IMR-90 (cell line): ENCODE results near the gene TNS2. TPM values are rescaled to one million over a fixed set of nuclear protein-coding genes. Genes with fewer than 3 reads are reported as not detected.

Experiments used
- ATAC-seq: fragments of 200-7000 bp; cut with Tn5 transposase; 2 replicates; pipeline ENCODE4 v1.9.1; 2020; ENCODE audit warnings: low read depth, mild to moderate bottlenecking, moderate library complexity
- BruUV-seq: library from RNA; stranded (reverse); fragments of 400-500 nt; replicated peaks from 2 replicates; lab custom pipeline; 2021; lab: Mats Ljungman, UMichigan
- CTCF ChIA-PET: fragments of 300-600 bp; formaldehyde crosslinking; extraction: SDS; loops from one replicate; lab custom pipeline; 2021; ENCODE audit warnings: antibody characterized with exemption; lab: Yijun Ruan, JAX
- POLR2A ChIA-PET: fragments of 300-600 bp; sonication (Branson Sonifier 250); formaldehyde crosslinking; loops from one replicate; lab custom pipeline; 2022; ENCODE audit warnings: antibody characterized with exemption; ENCODE audit not compliant: unreplicated experiment; lab: Charles Lee
- DNase-seq: peaks from one replicate; pipeline ENCODE4 v3.0.0; 2013
- H2AFZ ChIP-seq: replicated peaks from 2 replicates; pipeline ENCODE3; 2013; ENCODE audit warnings: low read length, mild to moderate bottlenecking; ENCODE audit not compliant: poor library complexity
- H2AK5ac ChIP-seq: 2 replicates; pipeline ENCODE4 v1.6.1; 2013; ENCODE audit warnings: low read depth, low read length, inconsistent platforms
- H2AK9ac ChIP-seq: replicated peaks from 2 replicates; pipeline ENCODE3; 2013; ENCODE audit warnings: mild to moderate bottlenecking, low read depth, low read length, moderate library complexity; ENCODE audit not compliant: poor library complexity
- H2BK120ac ChIP-seq: 2 replicates; pipeline ENCODE4 v1.6.1; 2013; ENCODE audit warnings: low read depth, low read length, inconsistent platforms
- H2BK15ac ChIP-seq: 3 replicates; pipeline ENCODE4 v1.6.1; 2013; ENCODE audit warnings: low read depth, low read length, inconsistent platforms
- H2BK20ac ChIP-seq: 2 replicates; pipeline ENCODE4 v1.6.1; 2013; ENCODE audit warnings: low read depth, mild to moderate bottlenecking, inconsistent platforms, low read length, moderate library complexity
- H2BK5ac ChIP-seq: 2 replicates; pipeline ENCODE4 v1.6.1; 2013; ENCODE audit warnings: mild to moderate bottlenecking, low read depth, low read length, inconsistent platforms; ENCODE audit not compliant: poor library complexity, severe bottlenecking
- H3K14ac ChIP-seq: replicated peaks from 2 replicates; pipeline ENCODE4 v1.6.1; 2013; ENCODE audit warnings: low read depth, low read length, inconsistent platforms
- H3K18ac ChIP-seq: 2 replicates; pipeline ENCODE4 v1.6.1; 2013; ENCODE audit warnings: low read depth, low read length, control low read depth
- H3K23ac ChIP-seq: 2 replicates; pipeline ENCODE4 v1.6.1; 2013; ENCODE audit warnings: low read depth, low read length, inconsistent platforms
- H3K27ac ChIP-seq: 2 replicates; pipeline ENCODE4 v1.5.1; 2013; ENCODE audit warnings: mild to moderate bottlenecking, control low read depth, low read length; ENCODE audit not compliant: insufficient read depth
- H3K27me3 ChIP-seq: 2 replicates; pipeline ENCODE4 v1.6.1; 2013; ENCODE audit warnings: low read length; ENCODE audit not compliant: control insufficient read depth, insufficient read depth
- H3K36me3 ChIP-seq: 2 replicates; pipeline ENCODE4 v1.6.1; 2013; ENCODE audit warnings: low read length, mixed read lengths; ENCODE audit not compliant: control insufficient read depth, insufficient read depth
- H3K4ac ChIP-seq: 2 replicates; pipeline ENCODE4 v1.6.1; 2013; ENCODE audit warnings: low read depth, low read length, inconsistent platforms
- H3K4me1 ChIP-seq: 2 replicates; pipeline ENCODE4 v1.6.1; 2013; ENCODE audit warnings: low read length, mixed read lengths; ENCODE audit not compliant: control insufficient read depth, insufficient read depth
- H3K4me2 ChIP-seq: 2 replicates; pipeline ENCODE4 v1.6.1; 2013; ENCODE audit warnings: low read depth, mild to moderate bottlenecking, control low read depth, low read length, moderate library complexity
- H3K4me3 ChIP-seq: 2 replicates; pipeline ENCODE4 v1.5.1; 2013; ENCODE audit warnings: low read depth, mild to moderate bottlenecking, control low read depth, low read length, moderate library complexity; ENCODE audit not compliant: insufficient read depth
- H3K56ac ChIP-seq: 2 replicates; pipeline ENCODE4 v1.6.1; 2013; ENCODE audit warnings: low read length, inconsistent platforms; ENCODE audit not compliant: insufficient read depth; ENCODE audit errors: extremely low read depth
- H3K79me1 ChIP-seq, 2 experiments: 2 replicates each; pipeline ENCODE4 v1.6.1; 2013; ENCODE audit warnings: low read length in 2 of 2, inconsistent platforms in 1 of 2, low read depth in 1 of 2
- H3K9ac ChIP-seq: 2 replicates; pipeline ENCODE4 v1.6.1; 2013; ENCODE audit warnings: low read depth, low read length, control low read depth
- H3K9me1 ChIP-seq: 2 replicates; pipeline ENCODE4 v1.6.1; 2013; ENCODE audit warnings: low read length, inconsistent platforms; ENCODE audit not compliant: insufficient read depth
- H3K9me3 ChIP-seq: 2 replicates; pipeline ENCODE4 v1.6.1; 2013; ENCODE audit warnings: low read length; ENCODE audit not compliant: control insufficient read depth, insufficient read depth
- H4K20me1 ChIP-seq: 2 replicates; pipeline ENCODE4 v1.6.1; 2013; ENCODE audit warnings: low read length, inconsistent platforms; ENCODE audit not compliant: insufficient read depth
- H4K5ac ChIP-seq: 2 replicates; pipeline ENCODE4 v1.6.1; 2013; ENCODE audit warnings: mild to moderate bottlenecking, low read depth, low read length, control low read depth
- H4K8ac ChIP-seq, 2 experiments: 2 replicates each; pipeline ENCODE4 v1.6.1; 2013; ENCODE audit warnings: low read depth in 2 of 2, low read length in 2 of 2, control low read depth in 1 of 2, inconsistent platforms in 1 of 2
- H4K91ac ChIP-seq: 2 replicates; pipeline ENCODE4 v1.6.1; 2013; ENCODE audit warnings: low read depth, low read length, inconsistent platforms; ENCODE audit not compliant: insufficient read depth
- CEBPB ChIP-seq: IDR thresholded peaks from 2 replicates; pipeline ENCODE4 v1.6.1; 2012; ENCODE audit warnings: low read depth, low read length, improper control_type of control experiment
- MAZ ChIP-seq: IDR thresholded peaks from 2 replicates; pipeline ENCODE4 v1.6.1; 2012; ENCODE audit warnings: low read depth, mild to moderate bottlenecking, low read length, improper control_type of control experiment, moderate library complexity, borderline replicate concordance
- WGBS, 2 experiments: methylation state at CpG; one replicate each; pipeline versions ENCODE4 v1.1.5 to v1.1.7; 2013; ENCODE audit warnings: missing lambda C conversion rate in 2 of 2; ENCODE audit not compliant: insufficient read length in 1 of 2; ENCODE audit errors: extremely low coverage in 2 of 2; 5-methylcytosine and 5-hydroxymethylcytosine counted together
- dilution Hi-C: fragments of 300-500 bp; cut with HindIII; formaldehyde crosslinking; loops from one replicate; pipeline ENCODE4 v1.14.3; 2018; ENCODE audit warnings: low sequenced_read_pairs; ENCODE audit not compliant: unreplicated experiment
- in situ Hi-C: fragments of 300-500 bp; cut with MboI; formaldehyde crosslinking; loops from 3 replicates; pipeline ENCODE4 v1.14.3; 2019; ENCODE audit warnings: low sequenced_read_pairs, inconsistent platforms, mixed read lengths
- intact Hi-C: fragments of 100-400 bp; cut with micrococcal nuclease; formaldehyde crosslinking; loops from 2 replicates; pipeline ENCODE4 v1.10.0; 2022
- polyA plus RNA-seq, 3 experiments: library from polyadenylated mRNA; depleted of rRNA; stranded (reverse); fragments of >200 nt; gene quantifications; 2 replicates each; pipeline ENCODE4 v1.2.3, GENCODE V29; 2012; ENCODE audit warnings: low replicate concordance in 1 of 3
- total RNA-seq: library from RNA; depleted of rRNA; stranded (reverse); fragments of >200 nt; gene quantifications from 2 replicates; pipeline ENCODE4 v1.2.3, GENCODE V29; 2012

The TNS2 gene
- total and polyA plus RNA-seq, 2 of the 4 experiments (the other 2 are of a cell fraction) = 10.4 to 67.2 TPM

DNA sequence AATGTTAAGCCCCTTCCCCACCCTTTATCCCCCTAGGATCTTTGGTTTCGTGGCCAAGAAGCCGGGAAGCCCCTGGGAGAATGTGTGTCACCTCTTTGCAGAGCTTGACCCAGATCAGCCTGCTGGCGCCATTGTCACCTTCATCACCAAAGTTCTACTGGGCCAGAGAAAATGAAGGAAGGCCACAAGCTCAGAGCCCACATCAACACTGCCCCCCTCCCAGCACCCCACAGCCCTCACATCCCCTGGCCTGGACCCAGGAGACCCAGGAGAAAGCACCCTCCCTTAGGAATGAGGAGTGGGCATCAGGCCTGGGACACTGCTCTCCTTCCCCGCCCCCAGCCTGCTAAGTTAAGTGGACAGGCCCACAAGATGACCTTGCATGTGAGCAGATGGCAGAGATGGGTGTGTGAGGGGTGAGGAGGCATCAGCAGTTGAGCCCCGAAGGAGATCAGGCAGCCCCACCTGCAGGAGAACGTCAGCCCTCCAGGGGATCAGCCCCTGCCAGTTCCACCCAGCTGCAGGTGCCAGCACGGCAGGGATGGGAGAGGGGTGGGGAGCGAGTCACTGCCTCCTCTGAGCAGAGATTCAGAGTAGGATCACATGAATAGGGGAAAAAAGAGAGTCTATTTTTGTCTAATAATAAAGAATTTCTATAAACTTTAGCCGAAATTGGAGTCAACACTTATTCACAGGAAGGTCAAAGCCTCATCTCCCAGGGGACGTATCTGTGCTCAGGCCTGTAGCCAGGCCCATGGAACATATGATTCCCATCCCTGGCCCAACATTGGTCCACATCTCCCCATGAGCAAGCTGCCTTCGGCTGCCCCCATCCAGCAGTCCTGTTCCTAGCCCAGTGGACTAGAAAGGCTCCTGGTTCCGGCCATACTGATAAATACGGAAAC is 14.1 kb downstream of the TNS2 start:
- Histone ChIP-seq H4K20me1 (peaks cover 9% of the 10 kb centered on the region), H3K36me3 (peaks cover 66% of the 10 kb centered on the region), H3K4me2 (no peak overlapping the region), H4K5ac (no peak overlapping the region), H3K4me3 (no peak overlapping the region), H2AFZ (peak overlapping the region; percentile 44), H3K79me1 (peaks cover 0 to 53% of the 10 kb centered on the region in 2 experiments; a peak in 2 of 4 replicates), H3K18ac (no peak overlapping the region), H2BK5ac (no peak overlapping the region), H3K27me3 (no peaks in the 10 kb centered on the region), H3K9ac (no peak overlapping the region), H2BK20ac (no peak overlapping the region), H3K56ac (no peak overlapping the region), H3K14ac (no peak overlapping the region; the same call in 1 of the 2 replicates), H2AK9ac (peak overlapping the region; percentile 86), H4K8ac (peak overlapping the region in 1 of 2 experiments; percentile 26; a peak in 2 of 4 replicates), H3K27ac (peak overlapping the region; percentile 51), H2BK120ac (no peak overlapping the region), H2AK5ac (peak overlapping the region; percentile 64; the same call in 1 of the 2 replicates), H3K4ac (peak overlapping the region; percentile 35), H3K23ac (no peak overlapping the region), H3K9me1 (peaks cover 5% of the 10 kb centered on the region; the same call in 1 of the 2 replicates), H3K9me3 (no peaks in the 10 kb centered on the region), H3K4me1 (peaks cover 30% of the 10 kb centered on the region), H4K91ac (peak overlapping the region; percentile 9; the same call in 1 of the 2 replicates), H2BK15ac (no peak overlapping the region)
- peak; percentile 61 for TF ChIP-seq MAZ
- TF ChIP-seq CEBPB = no peak
- in situ Hi-C loops = no loop called here
- peak; percentile 74 for DNase-seq
- intact Hi-C loops = no loop called here
- WGBS, 2 experiments = 56% methylated on average over 5 of the region's 13 CpGs; no CpG with 5 or more reads in 1 of the 2 experiments
- ChIA-PET POLR2A (interaction anchor here (0.5 kb wide), 1 partner anchor 10 kb away, joined by 3 read pairs; no protein-coding TSS in a partner anchor), CTCF (interaction anchor here (1.3 to 2.6 kb wide), 2 partner anchors 35 to 38 kb away, joined by 3 to 39 read pairs; partner anchors contain the start of gene IGFBP6)
- ATAC-seq = peak; percentile 38
- TSS peak; percentile 79 for BruUV-seq
- dilution Hi-C loops = no loop called here
